HG03457 (cell line): ENCODE data around the gene KISS1.

Experiments used
- ATAC-seq: cut with Tn5 transposase; IDR thresholded peaks from one replicate; pipeline ENCODE4 v1.9.1; 2021; ENCODE audit warnings: moderate number of reproducible peaks; ENCODE audit not compliant: unreplicated experiment

Gene KISS1

DNA sequence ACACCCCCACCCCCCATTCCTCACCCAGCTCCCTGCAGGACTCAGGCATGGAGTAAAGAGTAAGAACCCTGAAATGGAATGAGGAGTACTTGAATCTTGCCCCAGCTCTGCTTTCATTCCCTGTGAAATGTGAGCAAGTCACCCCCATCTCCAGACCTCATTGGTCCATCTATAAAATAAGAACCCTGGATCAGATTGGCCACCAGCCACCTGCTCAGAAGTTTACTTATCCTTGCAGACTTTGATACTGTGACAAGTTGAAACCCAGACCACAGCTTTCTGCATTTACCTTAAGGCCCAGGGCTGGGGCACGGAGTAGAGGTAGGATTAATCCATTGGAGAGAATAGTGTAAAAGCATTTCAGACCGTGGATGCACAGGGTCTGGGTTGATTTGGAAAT lies 2.2 kb downstream of the KISS1 start:
- no peak for ATAC-seq

DNA sequence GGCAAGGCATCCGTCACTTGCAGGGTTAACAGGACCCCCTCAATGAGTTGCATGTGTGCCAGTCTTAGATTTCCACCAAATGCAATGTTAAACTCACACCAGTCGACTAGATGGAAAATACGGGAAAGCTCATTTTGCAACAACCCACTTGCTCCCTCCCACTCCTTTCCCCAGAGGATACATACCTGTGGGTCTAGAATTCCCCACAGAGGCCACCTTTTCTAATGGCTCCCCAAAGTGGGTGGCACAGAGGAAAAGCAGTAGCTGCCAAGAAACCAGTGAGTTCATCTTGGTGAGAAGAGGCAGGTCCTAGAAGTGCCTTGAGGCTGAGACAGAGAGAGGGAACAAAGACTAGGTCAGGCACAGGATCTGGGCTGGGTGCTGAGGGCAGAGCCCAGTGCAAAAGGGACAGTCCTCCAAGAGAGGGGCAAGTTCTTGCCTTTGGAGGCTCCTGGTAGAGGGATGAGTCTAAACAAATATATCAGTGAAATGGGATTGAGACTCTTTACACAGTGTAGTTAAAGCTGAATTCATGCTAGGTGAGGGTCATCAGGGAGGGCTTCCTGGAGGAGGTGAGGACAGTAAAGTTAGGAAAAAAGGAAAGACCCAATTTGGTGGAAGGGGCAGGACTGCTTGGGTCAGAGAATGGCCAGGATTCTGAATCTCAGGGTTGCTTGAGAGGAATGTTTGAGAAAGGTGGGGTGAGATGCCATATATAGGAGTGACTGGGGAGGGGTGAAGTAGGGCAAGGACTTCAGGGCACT lies 3.5 kb downstream of the KISS1 start:
- no peak for ATAC-seq

DNA sequence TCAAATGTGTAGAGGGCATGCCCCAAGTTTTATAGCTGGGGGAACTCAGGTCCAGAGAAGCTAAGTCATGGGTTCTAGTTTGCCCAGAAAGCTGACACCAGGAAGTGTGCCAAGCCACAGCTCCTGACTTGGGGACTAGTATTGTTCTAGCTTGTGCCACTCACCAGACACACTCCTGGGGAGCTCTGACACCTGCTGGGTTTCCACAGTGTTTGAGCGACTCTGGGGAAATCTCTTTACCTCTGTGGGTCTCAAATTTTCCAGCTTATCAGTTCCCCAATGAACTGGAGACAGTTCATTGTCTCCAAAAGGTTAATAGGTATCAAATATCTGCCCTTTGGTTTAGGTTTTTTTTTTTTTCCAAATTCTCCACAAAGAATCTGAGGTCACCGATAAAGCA lies 4.2 kb downstream of the KISS1 start:
- ATAC-seq = no peak

DNA sequence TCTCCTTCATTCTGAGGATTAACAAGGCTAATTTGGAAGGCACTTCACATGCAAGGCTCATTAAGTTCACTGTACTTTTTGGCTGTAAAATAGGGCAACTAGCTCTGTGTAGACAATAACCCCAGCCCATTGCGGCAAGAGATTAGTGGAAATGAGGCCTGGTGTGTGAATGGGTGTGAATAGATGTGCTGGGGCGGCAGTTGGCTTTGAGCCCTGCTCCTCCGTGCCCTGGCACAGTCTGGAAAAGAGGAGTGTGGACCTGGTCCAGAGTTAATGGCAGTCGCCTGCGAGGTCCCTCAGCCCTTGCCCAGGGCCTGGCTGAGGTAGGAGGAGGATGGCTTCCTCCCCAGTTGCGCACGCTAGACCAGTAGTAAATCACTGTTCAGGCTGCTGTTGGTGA lies 4.8 kb downstream of the KISS1 start:
- ATAC-seq = no peak

DNA sequence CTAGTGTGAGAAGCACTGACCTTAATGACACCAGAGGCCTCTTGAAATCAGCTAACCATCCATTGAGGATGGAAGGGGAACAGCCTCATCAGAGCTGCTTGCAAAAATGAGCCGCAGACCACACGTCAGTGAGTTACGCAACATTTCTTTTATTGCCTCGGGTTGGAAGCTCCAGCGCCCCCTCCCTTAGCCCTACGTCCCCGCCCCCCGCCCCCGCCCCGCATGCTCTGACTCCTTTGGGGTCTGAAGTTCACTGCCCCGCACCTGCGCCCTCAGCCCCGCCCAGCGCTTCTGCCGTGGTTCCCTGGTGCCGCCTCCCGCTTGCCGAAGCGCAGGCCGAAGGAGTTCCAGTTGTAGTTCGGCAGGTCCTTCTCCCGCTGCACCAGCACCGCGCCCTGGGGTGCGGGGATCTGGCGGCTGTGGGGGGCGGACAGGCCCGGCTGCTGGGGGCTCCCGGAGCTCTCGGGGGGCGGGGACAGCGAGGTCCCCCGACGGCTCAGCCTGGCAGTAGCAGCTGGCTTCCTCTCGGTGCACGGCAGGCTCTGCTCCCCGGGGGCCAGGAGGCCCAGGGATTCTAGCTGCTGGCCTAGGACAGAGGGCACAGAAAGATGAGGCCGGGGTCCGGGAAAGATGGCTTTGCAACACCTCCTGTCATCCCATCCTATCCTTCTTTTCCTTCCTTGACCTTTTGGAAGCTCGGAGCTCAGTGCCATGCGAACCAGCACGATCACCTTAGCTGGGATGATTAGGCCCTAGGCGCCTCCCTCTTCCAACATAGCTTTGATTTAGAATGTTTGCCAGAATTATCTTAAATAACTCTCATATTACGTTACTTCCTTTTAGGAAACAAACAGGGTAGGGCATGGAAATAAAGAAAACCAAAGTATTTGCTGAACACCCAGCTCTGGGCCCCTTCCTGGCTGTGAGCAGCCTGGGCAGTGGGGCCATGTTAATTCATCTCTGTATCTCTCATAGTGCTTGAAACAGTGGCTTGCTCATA lies 5.8 kb downstream of the KISS1 start:
- no peak for ATAC-seq

DNA sequence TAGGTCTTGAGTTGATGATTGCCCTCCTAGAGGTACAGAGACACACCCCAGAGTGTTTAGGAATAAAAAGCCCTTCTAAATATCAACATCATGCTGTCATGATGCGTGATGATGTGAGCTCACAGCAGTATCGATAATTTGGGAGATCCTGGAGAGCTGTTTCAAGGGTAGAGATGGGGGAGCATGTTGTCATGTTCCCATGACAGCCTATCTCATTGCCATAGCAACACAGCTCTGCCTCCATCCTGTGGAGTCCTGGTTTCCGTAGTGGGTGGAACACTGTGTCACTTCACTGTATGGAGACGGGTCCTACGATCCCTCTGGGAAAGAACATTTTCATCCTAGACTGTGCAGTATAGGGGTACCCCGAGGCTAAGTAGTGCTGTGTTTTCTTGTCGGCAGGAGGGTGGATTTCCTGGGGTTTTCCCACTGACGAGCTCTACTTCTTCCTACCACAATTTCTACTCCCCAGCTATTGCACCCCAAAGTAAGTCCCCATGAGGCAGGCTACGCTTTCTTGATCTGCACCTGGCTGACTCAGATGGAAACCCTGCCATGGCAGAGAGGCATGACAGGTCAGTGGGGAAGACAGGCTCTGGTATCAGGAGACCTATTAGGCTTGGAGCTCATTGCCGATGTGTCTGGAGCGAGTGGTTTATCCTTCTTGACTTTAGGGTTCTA lies 7.2 kb downstream of the KISS1 start:
- no peak for ATAC-seq

DNA sequence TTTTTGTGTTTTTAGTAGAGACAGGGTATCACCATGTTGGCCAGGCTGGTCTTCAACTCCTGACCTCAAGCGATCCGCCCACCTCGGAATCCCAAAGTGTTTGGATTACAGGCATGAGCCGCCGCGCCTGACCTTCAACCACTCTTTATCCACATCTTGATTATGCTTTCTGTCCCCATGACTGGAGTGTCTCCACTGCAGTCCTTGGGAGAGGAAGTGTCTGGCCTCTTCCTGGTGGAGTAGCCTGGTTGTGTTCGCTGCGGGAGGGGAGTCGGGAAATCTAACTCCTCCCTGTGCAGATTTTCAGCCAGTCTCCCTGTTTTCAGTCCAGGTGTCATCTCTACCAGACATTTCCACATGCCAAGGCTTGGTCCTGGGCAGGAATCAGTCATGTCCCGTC lies 9.7 kb downstream of the KISS1 start:
- no peak for ATAC-seq

DNA sequence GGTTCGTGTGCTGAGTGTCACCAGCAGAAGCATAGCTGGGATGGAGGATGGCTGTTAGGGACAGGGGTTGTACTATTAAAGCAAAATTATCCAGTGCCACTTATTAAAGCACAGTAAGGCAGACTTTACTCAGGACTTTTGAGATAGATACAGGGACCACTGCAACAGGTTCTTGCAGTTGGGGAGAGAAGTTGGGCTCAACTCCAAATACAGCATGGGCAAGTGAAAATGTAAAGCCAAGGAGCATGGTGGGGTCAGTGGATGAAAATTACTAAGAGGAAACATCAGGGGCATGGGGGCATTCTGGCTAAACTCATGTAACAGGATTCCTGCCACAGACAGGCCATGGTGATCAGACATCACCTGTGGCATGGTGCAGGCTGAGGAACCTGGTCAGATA lies 15.2 kb downstream of the KISS1 start:
- no peak for ATAC-seq

DNA sequence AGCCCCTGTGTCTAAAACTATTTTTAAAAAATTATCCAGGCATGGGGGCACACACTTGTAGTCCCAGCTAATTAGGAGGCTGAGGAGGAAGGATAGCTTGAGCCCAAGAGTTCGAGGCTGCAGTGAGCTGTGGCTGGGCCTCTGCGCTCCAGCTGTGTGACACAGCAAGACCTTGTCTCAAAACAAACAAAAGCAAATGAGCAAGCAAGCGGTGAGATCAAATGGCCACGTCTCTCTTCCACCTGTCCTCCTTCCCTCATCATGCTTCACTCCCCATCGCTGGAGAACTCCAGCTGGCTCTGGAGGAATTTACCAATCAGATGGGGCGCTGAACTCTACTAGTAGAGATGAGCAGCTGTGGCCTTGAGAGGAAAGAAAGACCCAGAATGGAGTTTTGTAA lies 16.2 kb downstream of the KISS1 start:
- no peak for ATAC-seq

DNA sequence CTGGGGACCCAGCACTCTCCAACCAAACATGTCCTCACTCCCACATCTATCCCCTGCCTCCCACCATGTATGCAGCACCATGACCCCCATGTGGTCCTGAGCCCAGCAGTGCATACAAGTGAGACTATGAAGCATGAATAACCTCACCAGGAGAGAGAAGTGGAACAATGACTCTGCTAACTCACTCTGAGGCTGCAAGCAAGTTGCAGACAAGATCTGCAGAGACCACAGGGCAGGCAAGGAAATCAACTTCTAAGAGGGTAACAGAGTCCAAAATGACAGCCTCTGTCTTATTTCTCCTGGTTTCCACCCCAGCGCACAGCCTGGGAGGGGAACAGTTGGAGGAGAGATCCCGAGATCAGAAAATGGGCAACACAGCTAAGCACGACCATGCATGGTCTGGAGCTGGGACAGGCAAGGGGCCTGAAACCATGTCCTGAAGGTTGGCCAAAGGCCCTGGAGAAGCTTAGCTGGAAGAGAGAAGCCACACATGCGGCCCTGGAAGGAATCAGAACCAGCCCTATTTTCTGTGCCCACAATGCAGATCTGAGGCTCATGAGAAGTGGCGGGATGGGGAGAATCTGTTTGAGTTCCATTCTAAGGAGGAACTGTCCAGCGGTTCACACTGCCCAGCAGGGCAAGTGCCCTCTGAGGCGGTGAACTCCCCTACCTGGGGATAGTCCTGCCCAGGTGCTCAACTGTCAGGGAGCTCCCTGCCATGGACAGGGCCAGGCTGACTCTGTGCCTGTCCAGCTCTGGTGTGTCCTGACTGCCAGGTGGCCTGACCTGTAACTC lies 17.6 kb downstream of the KISS1 start:
- ATAC-seq = no peak

DNA sequence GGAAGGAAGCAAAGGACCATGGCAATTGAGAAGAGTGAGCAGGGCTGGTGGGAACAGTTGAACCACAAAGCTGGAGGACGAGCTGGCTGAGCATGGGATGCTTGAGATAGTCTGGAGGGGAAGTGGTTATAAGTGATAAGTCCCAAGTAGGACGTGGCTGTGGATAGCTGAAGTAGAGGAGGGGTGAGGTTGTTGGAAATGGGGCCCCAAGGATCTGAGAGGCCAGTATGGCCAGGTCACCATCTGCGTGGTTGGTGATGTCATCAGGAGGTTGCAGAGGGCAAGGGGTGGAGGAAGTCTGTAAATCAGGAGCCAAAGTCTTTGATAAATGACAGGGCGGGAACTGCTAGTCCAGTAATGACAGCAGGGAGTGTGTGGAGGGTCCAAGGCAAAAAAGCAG lies 19.2 kb downstream of the KISS1 start:
- no peak for ATAC-seq

DNA sequence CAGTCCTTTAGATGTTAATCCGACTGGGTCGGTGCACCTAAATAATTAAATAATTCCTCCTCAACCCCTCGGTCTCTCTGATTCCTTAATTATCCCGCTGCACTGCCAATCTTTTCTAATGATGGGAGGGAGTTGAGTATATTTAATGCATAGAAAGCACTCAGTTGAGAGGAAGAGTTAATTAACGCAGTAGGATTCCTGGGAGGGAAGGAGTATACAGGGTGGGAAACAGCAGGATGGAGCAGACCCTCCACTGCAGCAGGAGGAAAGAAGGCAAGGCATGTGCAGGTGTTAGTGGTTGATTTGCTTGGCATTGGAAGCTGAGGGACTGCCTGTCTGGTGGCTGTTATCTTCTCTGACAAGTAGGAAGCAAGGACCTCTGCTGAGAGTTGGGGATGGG lies 20.2 kb downstream of the KISS1 start:
- no peak for ATAC-seq

DNA sequence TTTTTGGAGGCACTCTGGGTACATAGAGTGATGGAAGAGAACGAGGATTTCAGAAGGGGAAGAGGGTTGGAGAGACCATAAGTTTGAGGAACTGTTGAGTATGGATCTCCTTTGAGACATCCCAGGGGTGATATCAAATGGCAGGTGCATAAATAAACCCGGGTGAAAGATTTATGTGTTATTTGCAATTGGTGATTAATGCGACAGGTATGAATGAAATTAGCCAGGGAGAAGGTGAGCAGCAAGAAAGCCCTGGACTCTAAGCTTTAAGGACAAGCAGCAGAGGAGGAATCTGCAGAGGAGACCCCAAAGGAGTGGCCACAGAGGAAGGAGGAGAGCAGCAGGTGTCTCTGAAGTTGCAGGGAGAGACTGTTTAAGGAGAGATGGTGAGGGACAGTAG lies 21.3 kb downstream of the KISS1 start:
- no peak for ATAC-seq

DNA sequence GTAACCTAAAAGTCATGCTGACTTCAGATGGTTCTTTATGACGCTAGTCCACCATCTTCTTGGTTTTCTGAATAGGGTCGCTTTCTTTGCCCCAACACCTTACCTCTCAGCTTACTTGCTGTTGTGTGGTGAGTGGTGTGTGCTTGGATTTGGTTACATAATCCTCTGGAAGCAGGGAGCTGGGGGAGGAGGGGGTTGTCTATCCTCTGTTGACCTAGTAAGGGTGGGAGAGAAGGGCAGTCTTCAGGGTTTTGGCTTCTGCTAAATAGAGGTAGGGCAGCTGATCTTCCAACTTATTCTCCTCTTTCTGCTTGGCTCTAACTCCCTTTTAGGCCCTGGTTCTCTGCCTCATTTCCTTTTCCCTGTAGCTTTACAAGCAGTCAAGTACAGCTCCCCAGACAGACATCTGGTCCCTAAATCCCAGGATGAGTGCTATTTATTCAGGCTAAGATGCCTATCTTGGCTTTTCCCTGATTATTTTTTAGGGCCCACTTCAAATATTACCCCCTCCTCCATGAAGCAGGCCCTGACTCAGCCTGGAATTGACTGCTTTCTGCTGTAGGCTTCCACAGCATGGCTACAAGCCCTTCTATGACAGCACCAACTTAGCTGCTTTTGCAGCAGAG lies 23.8 kb downstream of the KISS1 start:
- no peak for ATAC-seq

DNA sequence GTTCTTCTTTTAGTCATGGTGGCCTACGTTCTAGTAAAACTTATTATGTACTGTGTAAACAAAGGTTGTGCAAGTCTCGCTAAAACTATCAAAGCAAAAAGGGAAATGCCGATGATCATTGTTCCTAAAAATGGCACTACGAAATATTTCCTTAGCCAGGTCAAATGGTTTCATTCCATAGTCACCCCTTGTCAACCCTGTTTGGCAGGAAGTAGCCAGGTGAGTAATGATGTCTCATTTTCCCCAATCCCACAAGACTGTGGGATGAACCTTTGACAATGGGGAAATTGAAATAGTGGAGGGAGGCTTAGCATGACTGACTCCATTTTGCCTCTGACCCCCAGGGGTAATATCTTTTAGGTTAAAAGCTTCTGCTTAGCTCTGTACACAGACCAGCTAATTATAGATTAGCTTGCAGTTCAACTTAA lies 24.5 kb downstream of the KISS1 start:
- ATAC-seq = no peak

DNA sequence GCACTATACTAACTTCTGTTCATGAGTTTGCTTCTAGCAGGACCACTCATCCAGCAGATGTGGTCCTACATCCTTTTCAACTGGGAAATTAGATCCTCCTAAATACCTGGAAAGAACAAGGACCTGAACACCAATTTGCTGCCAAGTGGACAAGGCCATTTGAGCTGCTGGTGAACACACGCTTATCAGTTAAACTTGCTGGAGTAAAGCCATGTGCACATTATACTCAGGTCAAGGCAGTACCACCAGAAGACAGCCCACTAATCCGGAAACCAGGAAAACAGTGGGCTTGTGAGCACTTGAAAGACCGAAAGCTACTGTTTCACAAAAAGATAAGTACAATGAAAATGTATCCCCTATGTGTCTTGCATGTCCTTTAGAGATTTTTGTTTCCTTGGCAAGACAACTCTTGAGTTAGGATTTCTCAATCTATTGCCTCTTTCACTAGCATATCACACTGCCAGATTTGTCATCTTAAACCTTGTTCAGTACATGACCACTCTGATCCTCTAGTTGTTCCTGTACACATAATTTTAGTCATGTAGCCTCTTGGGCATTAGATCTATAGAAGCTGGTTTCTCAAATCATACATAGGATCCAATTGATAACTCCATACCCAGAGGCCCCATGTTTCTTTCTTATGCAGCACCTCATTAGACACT lies 25.7 kb downstream of the KISS1 start:
- no peak for ATAC-seq

DNA sequence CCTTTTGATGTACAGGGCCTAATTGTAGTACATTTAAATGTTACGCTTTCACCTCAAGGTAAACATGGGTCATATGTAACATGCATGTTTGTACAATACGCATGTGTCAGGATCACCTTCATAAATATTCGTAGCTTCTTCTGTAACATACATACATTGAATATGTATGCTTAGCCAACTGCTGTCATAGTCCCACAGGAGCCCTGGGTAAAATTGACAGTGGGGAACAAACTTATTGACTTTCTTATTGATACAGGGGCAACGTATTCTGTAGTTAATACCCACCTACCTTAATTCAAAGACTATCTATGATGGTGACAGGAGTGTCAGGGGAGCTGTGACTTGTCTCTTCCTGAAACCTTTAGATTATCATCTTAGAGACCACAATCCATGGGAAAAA lies 26.4 kb downstream of the KISS1 start:
- no peak for ATAC-seq

DNA sequence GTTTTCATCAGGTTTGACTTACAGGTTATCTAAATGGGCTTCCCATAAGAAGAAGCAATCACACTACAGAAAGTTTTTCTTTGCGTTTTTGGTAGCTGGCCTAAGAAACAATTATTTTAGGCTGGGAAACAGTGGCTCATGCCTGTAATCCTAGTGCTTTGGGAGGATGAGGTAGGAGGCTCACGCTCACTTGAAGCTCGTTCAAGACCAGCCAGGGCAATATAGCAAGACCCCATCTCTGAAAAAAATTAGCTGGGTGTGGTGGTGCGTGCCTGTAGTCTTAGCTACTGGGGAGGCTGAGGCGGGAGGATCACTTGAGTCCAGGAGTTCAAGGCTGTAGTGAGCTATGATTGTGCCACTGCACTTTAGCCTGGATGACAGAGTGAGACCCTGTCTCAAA lies 28.6 kb downstream of the KISS1 start:
- no peak for ATAC-seq

DNA sequence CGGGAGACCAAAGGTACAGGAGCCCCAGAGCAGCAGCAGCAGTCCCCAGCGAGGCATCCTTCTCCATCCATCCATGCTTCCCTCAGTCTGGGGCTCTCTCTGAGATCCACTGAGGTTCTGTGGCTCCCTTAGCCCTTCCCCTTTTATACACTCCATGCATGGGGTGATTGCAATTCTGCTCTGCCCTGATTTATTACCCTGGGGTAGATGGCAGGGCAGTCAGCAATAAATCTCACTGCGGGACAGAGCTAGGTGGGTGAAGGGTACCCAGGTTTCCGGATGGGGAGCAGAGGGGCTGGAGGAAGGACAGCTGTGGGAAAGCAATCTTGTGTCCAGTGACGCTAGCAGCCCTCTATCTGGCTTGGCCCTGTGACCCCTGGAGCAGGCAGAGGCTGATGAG lies 30.1 kb downstream of the KISS1 start, which contains the start of gene REN:
REN (minus strand) TSS at position 119 of the 400 bp plus-strand sequence; CDS start at position 75, 44 bp downstream.
- ATAC-seq = no peak
